ENCODE results near the gene SPATS2L. TPM values are rescaled to one million over a fixed set of nuclear protein-coding genes. Genes with fewer than 3 reads are reported as not detected.

SPATS2L gene
- total RNA-seq, 1 experiment from 2014 or later = 112 TPM

DNA sequence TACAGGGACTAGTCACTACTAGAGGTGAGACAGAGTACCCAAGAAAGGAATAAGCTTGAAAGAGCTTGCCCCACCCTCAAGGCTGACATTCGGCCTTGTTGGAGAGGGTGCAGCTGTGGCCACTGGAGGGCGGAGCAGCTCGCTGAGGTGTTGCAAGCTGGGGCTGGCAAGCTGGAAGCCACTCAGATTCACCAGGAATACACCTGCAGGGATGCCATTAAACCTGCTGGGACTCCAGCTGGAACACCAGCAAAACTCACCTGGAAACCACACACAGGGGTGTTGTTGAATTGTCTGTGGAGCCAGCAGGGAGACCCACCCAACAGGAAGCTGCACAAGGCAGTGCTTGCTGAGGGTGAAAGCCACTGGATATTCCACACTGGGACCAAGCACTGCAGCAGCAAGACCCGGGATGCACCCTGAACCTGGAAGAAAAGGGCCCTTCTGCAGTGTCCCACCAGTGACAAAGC, 177.3 kb downstream of the SPATS2L start (continued):
- TF ChIP-seq EMX1 (CRISPR knock-in tag; IDR thresholded peaks at IDR 0.05) (peak; percentile 70; the same call in 1 of the 2 replicates), AR (CRISPR knock-in tag; IDR thresholded peaks at IDR 0.05) (0 out of 2 replicates have a peak, but pooled peaks have one; percentile 37), IRF1 (CRISPR knock-in tag; IDR thresholded peaks at IDR 0.05) (no peak)
- TF ChIP-seq, protein P1, sequence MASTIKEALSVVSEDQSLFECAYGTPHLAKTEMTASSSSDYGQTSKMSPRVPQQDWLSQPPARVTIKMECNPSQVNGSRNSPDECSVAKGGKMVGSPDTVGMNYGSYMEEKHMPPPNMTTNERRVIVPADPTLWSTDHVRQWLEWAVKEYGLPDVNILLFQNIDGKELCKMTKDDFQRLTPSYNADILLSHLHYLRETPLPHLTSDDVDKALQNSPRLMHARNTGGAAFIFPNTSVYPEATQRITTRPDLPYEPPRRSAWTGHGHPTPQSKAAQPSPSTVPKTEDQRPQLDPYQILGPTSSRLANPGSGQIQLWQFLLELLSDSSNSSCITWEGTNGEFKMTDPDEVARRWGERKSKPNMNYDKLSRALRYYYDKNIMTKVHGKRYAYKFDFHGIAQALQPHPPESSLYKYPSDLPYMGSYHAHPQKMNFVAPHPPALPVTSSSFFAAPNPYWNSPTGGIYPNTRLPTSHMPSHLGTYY (CRISPR knock-in tag; IDR thresholded peaks at IDR 0.05) = 0 out of 2 replicates have a peak, but pooled peaks have one; percentile 18

GRCh38 chr2:200484934-200485333, 178.4 kb downstream of the SPATS2L start:
- Mint-ChIP-seq H3K9me3 (no peaks in the 10 kb centered on the region), H3K27me3 (ENCODE audit: low read depth) (no peaks in the 10 kb centered on the region), H3K27ac (no peak overlapping the region), H3K4me1 (peaks cover 28% of the 10 kb centered on the region), H3K36me3 (0 out of 2 replicates have a peak, but pooled peaks cover under 1% of the 10 kb centered on the region), H3K4me3 (no peak overlapping the region)
- no peak for TF ChIP-seq ZNF281 (CRISPR knock-in tag; IDR thresholded peaks at IDR 0.05)
- TF ChIP-seq ATF1 (CRISPR knock-in tag; IDR thresholded peaks at IDR 0.05) = no peak
- no peak for TF ChIP-seq USF1 (CRISPR knock-in tag; IDR thresholded peaks at IDR 0.05)
- no peak for TF ChIP-seq GABPB1 (CRISPR knock-in tag; IDR thresholded peaks at IDR 0.05)
- TF ChIP-seq SMAD3 (CRISPR knock-in tag; IDR thresholded peaks at IDR 0.05; ENCODE audit: borderline replicate concordance) = no peak
- ATAC-seq = no peak
- no peak for DNase-seq (ENCODE audit: low spot score)
- CTCF ChIA-PET = interaction anchor here (0.7 to 6.5 kb wide), 13 partner anchors 9 to 512 kb away, joined by 3 to 62 read pairs (median 5); partner anchors contain the start of genes AOX1 and KCTD18
- POLR2A ChIA-PET = interaction anchor here (0.6 kb wide), 1 partner anchor 443 kb away, joined by 6 read pairs; no protein-coding TSS in a partner anchor

DNA sequence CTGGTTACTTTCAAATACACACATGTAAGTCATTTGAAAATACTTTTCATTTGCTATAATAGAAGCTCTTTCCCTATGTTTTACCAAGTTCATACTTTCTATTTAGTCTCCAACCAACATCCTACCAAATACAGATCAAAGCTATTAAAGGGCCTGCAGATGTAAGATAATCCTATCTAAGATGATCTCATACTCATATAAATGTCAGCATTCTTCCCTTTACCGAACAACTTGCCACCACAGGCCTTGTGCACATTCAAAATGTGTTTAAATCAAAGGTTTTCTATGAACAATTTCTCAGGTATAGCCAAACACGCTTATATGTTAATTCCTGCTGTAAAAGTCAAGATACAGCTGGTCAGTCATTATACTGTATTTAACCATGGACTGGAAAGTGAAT, 180.0 kb downstream of the SPATS2L start:
- TF ChIP-seq SOX15 (CRISPR knock-in tag; IDR thresholded peaks at IDR 0.05) (no peak), ETV6 (CRISPR knock-in tag; IDR thresholded peaks at IDR 0.05) (no peak), TEAD4 (CRISPR knock-in tag; IDR thresholded peaks at IDR 0.05) (no peak), ZNF219 (CRISPR knock-in tag; IDR thresholded peaks at IDR 0.05; ENCODE audit: borderline replicate concordance) (no peak), GRHL2 (CRISPR knock-in tag; IDR thresholded peaks at IDR 0.05; ENCODE audit: insufficient replicate concordance, severe bottlenecking) (no peak)
- TF ChIP-seq, protein P2, sequence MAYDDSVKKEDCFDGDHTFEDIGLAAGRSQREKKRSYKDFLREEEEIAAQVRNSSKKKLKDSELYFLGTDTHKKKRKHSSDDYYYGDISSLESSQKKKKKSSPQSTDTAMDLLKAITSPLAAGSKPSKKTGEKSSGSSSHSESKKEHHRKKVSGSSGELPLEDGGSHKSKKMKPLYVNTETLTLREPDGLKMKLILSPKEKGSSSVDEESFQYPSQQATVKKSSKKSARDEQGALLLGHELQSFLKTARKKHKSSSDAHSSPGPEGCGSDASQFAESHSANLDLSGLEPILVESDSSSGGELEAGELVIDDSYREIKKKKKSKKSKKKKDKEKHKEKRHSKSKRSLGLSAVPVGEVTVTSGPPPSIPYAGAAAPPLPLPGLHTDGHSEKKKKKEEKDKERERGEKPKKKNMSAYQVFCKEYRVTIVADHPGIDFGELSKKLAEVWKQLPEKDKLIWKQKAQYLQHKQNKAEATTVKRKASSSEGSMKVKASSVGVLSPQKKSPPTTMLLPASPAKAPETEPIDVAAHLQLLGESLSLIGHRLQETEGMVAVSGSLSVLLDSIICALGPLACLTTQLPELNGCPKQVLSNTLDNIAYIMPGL (CRISPR knock-in tag; IDR thresholded peaks at IDR 0.05) = no peak
- TF ChIP-seq, protein P3, sequence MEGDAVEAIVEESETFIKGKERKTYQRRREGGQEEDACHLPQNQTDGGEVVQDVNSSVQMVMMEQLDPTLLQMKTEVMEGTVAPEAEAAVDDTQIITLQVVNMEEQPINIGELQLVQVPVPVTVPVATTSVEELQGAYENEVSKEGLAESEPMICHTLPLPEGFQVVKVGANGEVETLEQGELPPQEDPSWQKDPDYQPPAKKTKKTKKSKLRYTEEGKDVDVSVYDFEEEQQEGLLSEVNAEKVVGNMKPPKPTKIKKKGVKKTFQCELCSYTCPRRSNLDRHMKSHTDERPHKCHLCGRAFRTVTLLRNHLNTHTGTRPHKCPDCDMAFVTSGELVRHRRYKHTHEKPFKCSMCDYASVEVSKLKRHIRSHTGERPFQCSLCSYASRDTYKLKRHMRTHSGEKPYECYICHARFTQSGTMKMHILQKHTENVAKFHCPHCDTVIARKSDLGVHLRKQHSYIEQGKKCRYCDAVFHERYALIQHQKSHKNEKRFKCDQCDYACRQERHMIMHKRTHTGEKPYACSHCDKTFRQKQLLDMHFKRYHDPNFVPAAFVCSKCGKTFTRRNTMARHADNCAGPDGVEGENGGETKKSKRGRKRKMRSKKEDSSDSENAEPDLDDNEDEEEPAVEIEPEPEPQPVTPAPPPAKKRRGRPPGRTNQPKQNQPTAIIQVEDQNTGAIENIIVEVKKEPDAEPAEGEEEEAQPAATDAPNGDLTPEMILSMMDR (IDR thresholded peaks at IDR 0.05) = no peak
- TF ChIP-seq, protein P4, sequence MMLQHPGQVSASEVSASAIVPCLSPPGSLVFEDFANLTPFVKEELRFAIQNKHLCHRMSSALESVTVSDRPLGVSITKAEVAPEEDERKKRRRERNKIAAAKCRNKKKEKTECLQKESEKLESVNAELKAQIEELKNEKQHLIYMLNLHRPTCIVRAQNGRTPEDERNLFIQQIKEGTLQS (CRISPR knock-in tag; conservative IDR thresholded peaks at IDR 0.05) = no peak
- Mint-ChIP-seq H3K36me3 (peaks cover 10% of the 10 kb centered on the region), H3K4me3 (no peak overlapping the region), H3K4me1 (peaks cover 12% of the 10 kb centered on the region), H3K27ac (no peak overlapping the region), H3K9me3 (peaks cover 11% of the 10 kb centered on the region), H3K27me3 (ENCODE audit: low read depth) (no peaks in the 10 kb centered on the region)
- DNase-seq (ENCODE audit: low spot score) (no peak), ATAC-seq (no peak)
- ChIA-PET POLR2A (no interaction called here), CTCF (interaction anchor here (0.5 to 6.5 kb wide), 3 partner anchors 23 to 92 kb away, joined by 3 to 62 read pairs (median 3); partner anchors contain the start of gene KCTD18)
